Karpas-422 (cell line): ENCODE data around the gene GPR37. TPM values are rescaled to one million over a fixed set of nuclear protein-coding genes. Genes with fewer than 3 reads are reported as not detected.

Experiments used
- DNase-seq: peaks from one replicate; pipeline ENCODE4 v3.0.0-alpha.2; 2015
- H2AFZ ChIP-seq: fragments of 200-600 bp; sonication (generic); 2 replicates; pipeline ENCODE4 v1.6.1; 2014; ENCODE audit warnings: antibody characterized with exemption, low read length, mixed read lengths
- H3K27ac ChIP-seq: fragments of 200-600 bp; sonication (generic); 2 replicates; pipeline ENCODE4 v1.5.1; 2014; ENCODE audit warnings: mild to moderate bottlenecking, low read length, moderate library complexity
- H3K27me3 ChIP-seq: fragments of 200-600 bp; sonication (generic); 2 replicates; pipeline ENCODE4 v1.6.1; 2014; ENCODE audit warnings: low read length, mixed read lengths
- H3K36me3 ChIP-seq: fragments of 200-600 bp; sonication (generic); 2 replicates; pipeline ENCODE4 v1.6.1; 2014; ENCODE audit warnings: low read length, mixed read lengths; ENCODE audit not compliant: insufficient read depth
- H3K4me1 ChIP-seq: fragments of 200-600 bp; sonication (generic); 2 replicates; pipeline ENCODE4 v1.6.1; 2014; ENCODE audit warnings: mild to moderate bottlenecking, low read length, mixed read lengths
- H3K4me2 ChIP-seq: fragments of 200-600 bp; sonication (generic); 2 replicates; pipeline ENCODE4 v1.6.1; 2014; ENCODE audit warnings: low read length, low read depth, mild to moderate bottlenecking; ENCODE audit not compliant: poor library complexity, severe bottlenecking
- H3K4me3 ChIP-seq: fragments of 200-600 bp; sonication (generic); 2 replicates; pipeline ENCODE4 v1.5.1; 2014; ENCODE audit warnings: mild to moderate bottlenecking, antibody characterized with exemption, low read length, mixed read lengths
- H3K79me2 ChIP-seq: fragments of 200-600 bp; sonication (generic); 2 replicates; pipeline ENCODE4 v1.6.1; 2014; ENCODE audit warnings: mild to moderate bottlenecking, low read length, mixed read lengths
- H3K9ac ChIP-seq: fragments of 200-600 bp; sonication (generic); 2 replicates; pipeline ENCODE4 v1.6.0; 2014; ENCODE audit warnings: low read length
- H3K9me2 ChIP-seq: fragments of 200-600 bp; sonication (generic), shearing (Covaris generic); replicated peaks from 2 replicates; pipeline ENCODE4 v1.6.0; 2014; ENCODE audit warnings: mild to moderate bottlenecking, low read length, moderate library complexity; ENCODE audit not compliant: insufficient read depth
- H3K9me3 ChIP-seq: fragments of 300-700, 200-600 bp; sonication (generic); 2 replicates; pipeline ENCODE4 v1.6.1; 2014; ENCODE audit warnings: low read length, mixed read lengths
- H4K20me1 ChIP-seq: fragments of 200-600 bp; sonication (generic); 2 replicates; pipeline ENCODE4 v1.6.1; 2014; ENCODE audit warnings: mild to moderate bottlenecking, antibody characterized with exemption, low read length, low read depth; ENCODE audit not compliant: insufficient read depth
- total RNA-seq: library from RNA; depleted of rRNA; stranded (reverse); fragments of >200 nt; shearing (Covaris generic); gene quantifications from 2 replicates; pipeline ENCODE4 v1.2.3, GENCODE V29; 2014; ENCODE audit warnings: low replicate concordance

Gene GPR37
- total RNA-seq, 1 experiment from 2014 or later: not detected

- Histone ChIP-seq H4K20me1 (no peaks in the 10 kb centered on the region), H3K36me3 (no peaks in the 10 kb centered on the region), H3K9me3 (no peaks in the 10 kb centered on the region), H3K9ac (no peak overlapping the region), H3K4me3 (no peak overlapping the region), H2AFZ (no peak overlapping the region), H3K27ac (no peak overlapping the region), H3K79me2 (no peaks in the 10 kb centered on the region), H3K9me2 (no peaks in the 10 kb centered on the region), H3K4me1 (no peaks in the 10 kb centered on the region), H3K4me2 (no peak overlapping the region), H3K27me3 (no peaks in the 10 kb centered on the region)
- no peak for DNase-seq
These were observed 10.6 kb upstream of the GPR37 start for GRCh38 chr7:124776153-124776552.

- Histone ChIP-seq H3K9me2 (no peaks in the 10 kb centered on the region), H3K9me3 (no peaks in the 10 kb centered on the region), H3K4me2 (no peak overlapping the region), H3K27ac (no peak overlapping the region), H3K36me3 (no peaks in the 10 kb centered on the region), H3K9ac (no peak overlapping the region), H3K4me3 (no peak overlapping the region), H3K79me2 (no peaks in the 10 kb centered on the region), H4K20me1 (no peaks in the 10 kb centered on the region), H2AFZ (no peak overlapping the region), H3K27me3 (no peaks in the 10 kb centered on the region), H3K4me1 (no peaks in the 10 kb centered on the region)
- DNase-seq: no peak
These were observed 9.8 kb upstream of the GPR37 start for GRCh38 chr7:124775422-124775821.

- H3K27ac ChIP-seq: no peak overlapping the region
- H3K4me2 ChIP-seq: no peak overlapping the region
- H3K36me3 ChIP-seq: no peaks in the 10 kb centered on the region
- no peak for DNase-seq
- no peaks in the 10 kb centered on the region for H4K20me1 ChIP-seq
- H3K9me3 ChIP-seq: no peaks in the 10 kb centered on the region
- no peaks in the 10 kb centered on the region for H3K9me2 ChIP-seq
- no peak overlapping the region for H3K9ac ChIP-seq
- H3K4me3 ChIP-seq: no peak overlapping the region
- H3K27me3 ChIP-seq: no peaks in the 10 kb centered on the region
- H3K79me2 ChIP-seq: no peaks in the 10 kb centered on the region
- H2AFZ ChIP-seq: no peak overlapping the region
- H3K4me1 ChIP-seq: no peaks in the 10 kb centered on the region
These were observed 8.3 kb upstream of the GPR37 start for GRCh38 chr7:124773938-124774337.

- Histone ChIP-seq H3K4me2 (no peak overlapping the region), H3K27me3 (no peaks in the 10 kb centered on the region), H3K36me3 (no peaks in the 10 kb centered on the region), H3K9me2 (no peaks in the 10 kb centered on the region), H3K4me1 (no peaks in the 10 kb centered on the region), H3K79me2 (no peaks in the 10 kb centered on the region), H3K4me3 (no peak overlapping the region), H2AFZ (no peak overlapping the region), H3K9me3 (no peaks in the 10 kb centered on the region), H3K27ac (no peak overlapping the region), H4K20me1 (no peaks in the 10 kb centered on the region), H3K9ac (no peak overlapping the region)
- no peak for DNase-seq
These were observed 7.7 kb upstream of the GPR37 start for GRCh38 chr7:124773339-124773738.

GRCh38 chr7:124769136-124769535 is 3.5 kb upstream of the GPR37 start:
- H3K4me3 ChIP-seq: no peak overlapping the region
- no peaks in the 10 kb centered on the region for H3K9me3 ChIP-seq
- no peak for DNase-seq
- H3K27ac ChIP-seq: no peak overlapping the region
- no peaks in the 10 kb centered on the region for H3K79me2 ChIP-seq
- no peaks in the 10 kb centered on the region for H3K36me3 ChIP-seq
- no peaks in the 10 kb centered on the region for H3K27me3 ChIP-seq
- no peaks in the 10 kb centered on the region for H4K20me1 ChIP-seq
- H3K9ac ChIP-seq: no peak overlapping the region
- H3K4me1 ChIP-seq: no peaks in the 10 kb centered on the region
- H2AFZ ChIP-seq: no peak overlapping the region
- no peaks in the 10 kb centered on the region for H3K9me2 ChIP-seq
- no peak overlapping the region for H3K4me2 ChIP-seq

- Histone ChIP-seq H3K9me2 (no peaks in the 10 kb centered on the region), H3K36me3 (no peaks in the 10 kb centered on the region), H3K27ac (no peak overlapping the region), H3K27me3 (no peaks in the 10 kb centered on the region), H3K9ac (no peak overlapping the region), H3K79me2 (no peaks in the 10 kb centered on the region), H2AFZ (no peak overlapping the region), H3K4me1 (no peaks in the 10 kb centered on the region), H3K4me2 (no peak overlapping the region), H3K9me3 (no peaks in the 10 kb centered on the region), H3K4me3 (no peak overlapping the region), H4K20me1 (no peaks in the 10 kb centered on the region)
- no peak for DNase-seq
These were observed 2.9 kb upstream of the GPR37 start for GRCh38 chr7:124768525-124768924.

- Histone ChIP-seq H3K9me3 (no peaks in the 10 kb centered on the region), H3K9ac (no peak overlapping the region), H3K4me3 (no peak overlapping the region), H3K9me2 (no peaks in the 10 kb centered on the region), H4K20me1 (no peaks in the 10 kb centered on the region), H3K27me3 (no peaks in the 10 kb centered on the region), H2AFZ (no peak overlapping the region), H3K4me2 (no peak overlapping the region), H3K79me2 (no peaks in the 10 kb centered on the region), H3K4me1 (no peaks in the 10 kb centered on the region), H3K36me3 (no peaks in the 10 kb centered on the region), H3K27ac (no peak overlapping the region)
- DNase-seq: no peak
These were observed 668 bp downstream of the GPR37 start for GRCh38 chr7:124764847-124765400.

GRCh38 chr7:124764051-124764846 is 1.3 kb downstream of the GPR37 start:
- Histone ChIP-seq H2AFZ (no peak overlapping the region), H3K4me2 (no peak overlapping the region), H4K20me1 (no peaks in the 10 kb centered on the region), H3K9me2 (no peaks in the 10 kb centered on the region), H3K4me3 (no peak overlapping the region), H3K27me3 (no peaks in the 10 kb centered on the region), H3K9ac (no peak overlapping the region), H3K36me3 (no peaks in the 10 kb centered on the region), H3K79me2 (no peaks in the 10 kb centered on the region), H3K27ac (no peak overlapping the region), H3K9me3 (no peaks in the 10 kb centered on the region), H3K4me1 (no peaks in the 10 kb centered on the region)
- DNase-seq: no peak
